Epithelial cell of proximal tubule (primary cell): ENCODE results near the gene NXN. TPM values are rescaled to one million over a fixed set of nuclear protein-coding genes. Genes with fewer than 3 reads are reported as not detected.

Experiments used
- DNase-seq: peaks from one replicate; pipeline ENCODE4 v3.0.0-alpha.2; 2011; ENCODE audit warnings: low read depth
- H3K4me3 ChIP-seq: 2 replicates; pipeline ENCODE4 v1.5.1; 2011; ENCODE audit warnings: low read depth, mild to moderate bottlenecking, low read length
- CTCF ChIP-seq: conservative IDR thresholded peaks from 2 replicates; pipeline ENCODE4 v1.5.1; 2012; ENCODE audit warnings: low read depth, mild to moderate bottlenecking, low read length
- total RNA-seq: library from RNA; depleted of rRNA; stranded (reverse); fragments of >200 nt; gene quantifications from 2 replicates; pipeline ENCODE4 v1.2.3, GENCODE V29; 2015

NXN gene
- total RNA-seq, 1 donor from 2014 or later = 31.1 TPM

- no peak for DNase-seq
- no peak overlapping the region for H3K4me3 ChIP-seq
- TF ChIP-seq CTCF = no peak
Measured at GRCh38 chr17:988561-988960, 9.0 kb upstream of the NXN start.

- no peak overlapping the region for H3K4me3 ChIP-seq
- no peak for TF ChIP-seq CTCF
- no peak for DNase-seq
Measured at GRCh38 chr17:987931-988330, 8.4 kb upstream of the NXN start.

GRCh38 chr17:986322-986929 is 6.8 kb upstream of the NXN start:
- no peak for DNase-seq
- TF ChIP-seq CTCF = no peak

GRCh38 chr17:983921-984320 is 4.3 kb upstream of the NXN start:
- no peak overlapping the region for H3K4me3 ChIP-seq
- no peak for DNase-seq
- TF ChIP-seq CTCF = no peak

More at GRCh38 chr17:986322-986929, 6.8 kb upstream of the NXN start:
- H3K4me3 ChIP-seq = no peak overlapping the region

GRCh38 chr17:981292-981658 is 1.7 kb upstream of the NXN start:
- no peak for TF ChIP-seq CTCF
- no peak for DNase-seq
- no peak overlapping the region for H3K4me3 ChIP-seq

GRCh38 chr17:980406-981291 is 1.1 kb upstream of the NXN start:
- H3K4me3 ChIP-seq = peak overlapping the region; percentile 60
- TF ChIP-seq CTCF = peak; percentile 76
- peak; percentile 35 for DNase-seq

- TF ChIP-seq CTCF = no peak
- no peak for DNase-seq
Measured at GRCh38 chr17:979212-979538, 401 bp downstream of the NXN start.

More at GRCh38 chr17:979212-979538, 401 bp downstream of the NXN start:
- peak overlapping the region; percentile 74 for H3K4me3 ChIP-seq
